GM21786 (cell line): ENCODE data around the gene CMC1.
"Not testable (repeated sequence)": the region's sequence is repeated elsewhere in the genome, so short reads cannot be mapped to it uniquely, and the experiment has no call there.

ENCODE experiments used
- ATAC-seq: cut with Tn5 transposase; IDR thresholded peaks from one replicate; pipeline ENCODE4 v1.9.1; 2021; ENCODE audit not compliant: unreplicated experiment

The CMC1 gene

GRCh38 chr3:28243424-28244106, 2.1 kb downstream of the CMC1 start:
- ATAC-seq = no peak

- ATAC-seq = no peak
Measured at GRCh38 chr3:28244491-28244890, 3.1 kb downstream of the CMC1 start.

GRCh38 chr3:28247286-28247685, 5.9 kb downstream of the CMC1 start:
- no peak for ATAC-seq

GRCh38 chr3:28250999-28251398, 9.6 kb downstream of the CMC1 start:
- peak; percentile 33 for ATAC-seq

GRCh38 chr3:28252001-28252431, 10.6 kb downstream of the CMC1 start:
- ATAC-seq = peak; percentile 39

GRCh38 chr3:28253040-28253715, 11.8 kb downstream of the CMC1 start:
- no peak for ATAC-seq

- no peak for ATAC-seq
Measured at GRCh38 chr3:28262001-28262400, 20.6 kb downstream of the CMC1 start.

- ATAC-seq = no peak
Measured at GRCh38 chr3:28265641-28266040, 24.2 kb downstream of the CMC1 start.

GRCh38 chr3:28267984-28268849, 26.8 kb downstream of the CMC1 start:
- no peak for ATAC-seq

- ATAC-seq = no peak
Measured at GRCh38 chr3:28268989-28269388, 27.6 kb downstream of the CMC1 start.

GRCh38 chr3:28269884-28270283, 28.5 kb downstream of the CMC1 start:
- not testable (repeated sequence) for ATAC-seq

- ATAC-seq = no peak
Measured at GRCh38 chr3:28273837-28274236, 32.4 kb downstream of the CMC1 start.

GRCh38 chr3:28278918-28279317, 37.5 kb downstream of the CMC1 start:
- no peak for ATAC-seq

- ATAC-seq = no peak
Measured at GRCh38 chr3:28279770-28280169, 38.4 kb downstream of the CMC1 start.

- no peak for ATAC-seq
Measured at GRCh38 chr3:28280781-28281180, 39.4 kb downstream of the CMC1 start.

- ATAC-seq = peak; percentile 92
Measured at GRCh38 chr3:28286595-28286994, 45.2 kb downstream of the CMC1 start.

GRCh38 chr3:28287046-28287445, 45.6 kb downstream of the CMC1 start:
- ATAC-seq = peak; percentile 17

- ATAC-seq = no peak
Measured at GRCh38 chr3:28290863-28291300, 49.5 kb downstream of the CMC1 start.

- no peak for ATAC-seq
Measured at GRCh38 chr3:28291577-28291976, 50.2 kb downstream of the CMC1 start.

- no peak for ATAC-seq
Measured at GRCh38 chr3:28292622-28293021, 51.2 kb downstream of the CMC1 start.

- ATAC-seq = no peak
Measured at GRCh38 chr3:28294667-28295413, 53.4 kb downstream of the CMC1 start.
